GM18858 (cell line): Measurements from ENCODE around the gene GATA6.

Experiments
- ATAC-seq: cut with Tn5 transposase; IDR thresholded peaks from one replicate; pipeline ENCODE4 v1.9.1; 2021; ENCODE audit not compliant: unreplicated experiment

GATA6 gene

GRCh38 chr18:22238036-22238435 lies 68.6 kb downstream of the GATA6 start:
- no peak for ATAC-seq

- ATAC-seq = no peak
Measured at GRCh38 chr18:22238681-22239080, 69.3 kb downstream of the GATA6 start.

GRCh38 chr18:22241921-22242361 lies 72.6 kb downstream of the GATA6 start:
- ATAC-seq = no peak

- ATAC-seq = no peak
Measured at GRCh38 chr18:22243513-22243912, 74.1 kb downstream of the GATA6 start.

- ATAC-seq = no peak
Measured at GRCh38 chr18:22250026-22250425, 80.6 kb downstream of the GATA6 start.

- no peak for ATAC-seq
Measured at GRCh38 chr18:22250591-22250996, 81.2 kb downstream of the GATA6 start.
